Astrocyte of the cerebellum (primary cell): Measurements from ENCODE around the gene LAMA2.

Source experiments
- DNase-seq: peaks from one replicate; pipeline ENCODE4 v3.0.0-alpha.2; 2011; ENCODE audit warnings: low read depth
- H3K4me3 ChIP-seq: 2 replicates; pipeline ENCODE4 v1.5.1; 2011; ENCODE audit warnings: mild to moderate bottlenecking, low read depth, low read length, moderate library complexity
- CTCF ChIP-seq: IDR thresholded peaks from 2 replicates; pipeline ENCODE4 v1.5.1; 2012; ENCODE audit warnings: low read length, low read depth, moderate library complexity, mild to moderate bottlenecking; ENCODE audit errors: missing control alignments
- in situ Hi-C: cut with HindIII; loops from 2 replicates; pipeline ENCODE4 v1.10.0; 2017; ENCODE audit warnings: low sequenced_read_pairs

Gene LAMA2

GRCh38 chr6:129243377-129243776, 360.4 kb downstream of the LAMA2 start:
- no peak overlapping the region for H3K4me3 ChIP-seq
- no peak for TF ChIP-seq CTCF
- in situ Hi-C loops: no loop called here
- no peak for DNase-seq

- DNase-seq: no peak
- no peak for TF ChIP-seq CTCF
- in situ Hi-C loops: no loop called here
- H3K4me3 ChIP-seq: no peak overlapping the region
These were observed 366.0 kb downstream of the LAMA2 start for GRCh38 chr6:129248946-129249345.

GRCh38 chr6:129251669-129252376, 368.9 kb downstream of the LAMA2 start:
- peak; percentile 88 for TF ChIP-seq CTCF
- peak; percentile 65 for DNase-seq
- in situ Hi-C loops: no loop called here
- no peak overlapping the region for H3K4me3 ChIP-seq

- in situ Hi-C loops: no loop called here
- DNase-seq: no peak
- H3K4me3 ChIP-seq: no peak overlapping the region
- no peak for TF ChIP-seq CTCF
These were observed 369.6 kb downstream of the LAMA2 start for GRCh38 chr6:129252377-129253071.

- no peak for TF ChIP-seq CTCF
- in situ Hi-C loops: no loop called here
- H3K4me3 ChIP-seq: no peak overlapping the region
- no peak for DNase-seq
These were observed 370.3 kb downstream of the LAMA2 start for GRCh38 chr6:129253242-129253641.

GRCh38 chr6:129253727-129254126, 370.8 kb downstream of the LAMA2 start:
- in situ Hi-C loops: no loop called here
- no peak for TF ChIP-seq CTCF
- H3K4me3 ChIP-seq: no peak overlapping the region
- DNase-seq: no peak
